SK-N-SH treated with all-trans-retinoic acid at 6 μM for 48 hours (cell line): ENCODE results near the gene NSUN4.

ENCODE experiments used
- ATAC-seq: fragments of 200-7000 bp; cut with Tn5 transposase; 3 replicates; pipeline ENCODE4 v1.9.1; 2020; ENCODE audit warnings: mild to moderate bottlenecking, moderate library complexity
- ARNTL ChIP-seq: fragments of 450-650 bp; formaldehyde crosslinking; IDR thresholded peaks from 2 replicates; pipeline ENCODE4 v1.5.0; 2020; ENCODE audit warnings: low read depth, mild to moderate bottlenecking, moderate library complexity, borderline replicate concordance
- GLIS3 ChIP-seq: fragments of 250-450 bp; sonication (Bioruptor Pico); IDR thresholded peaks from 2 replicates; pipeline ENCODE4 v1.5.0; 2020; ENCODE audit warnings: mild to moderate bottlenecking, moderate library complexity
- ISL1 ChIP-seq: fragments of 250-450 bp; sonication (Bioruptor Pico); IDR thresholded peaks from 2 replicates; pipeline ENCODE4 v2.1.2; 2022; ENCODE audit warnings: mild to moderate bottlenecking, moderate library complexity
- OSR1 ChIP-seq: fragments of 250-450 bp; sonication (Bioruptor Pico); IDR thresholded peaks from 2 replicates; pipeline ENCODE4 v1.8.0; 2022; ENCODE audit warnings: moderate library complexity, mild to moderate bottlenecking, inconsistent platforms
- PPARA ChIP-seq: fragments of 250-450 bp; sonication (Bioruptor Pico); IDR thresholded peaks from 2 replicates; pipeline ENCODE4 v1.5.0; 2020; ENCODE audit warnings: mild to moderate bottlenecking, borderline replicate concordance
- RARB ChIP-seq: fragments of 250-450 bp; sonication (Bioruptor Pico); IDR thresholded peaks from 2 replicates; pipeline ENCODE4 v1.8.0; 2021; ENCODE audit warnings: mild to moderate bottlenecking, moderate library complexity
- SNAI2 ChIP-seq: fragments of 250-450 bp; sonication (Bioruptor Pico); IDR thresholded peaks from 2 replicates; pipeline ENCODE4 v1.5.0; 2020; ENCODE audit warnings: mild to moderate bottlenecking, moderate library complexity
- TCF4 ChIP-seq: fragments of 250-450 bp; sonication (Bioruptor Pico); IDR thresholded peaks from 2 replicates; pipeline ENCODE4 v1.8.0; 2021; ENCODE audit warnings: mild to moderate bottlenecking, moderate library complexity, borderline replicate concordance
- TOX ChIP-seq: fragments of 250-450 bp; sonication (Bioruptor Pico); IDR thresholded peaks from 2 replicates; pipeline ENCODE4 v1.8.0; 2021; ENCODE audit warnings: mild to moderate bottlenecking, moderate library complexity, borderline replicate concordance
- ZC3H10 ChIP-seq: fragments of 250-450 bp; sonication (Bioruptor Pico); IDR thresholded peaks from 2 replicates; pipeline ENCODE4 v1.5.1; 2021; ENCODE audit warnings: mild to moderate bottlenecking, moderate library complexity
- ZFP3 ChIP-seq: fragments of 250-450 bp; sonication (Bioruptor Pico); IDR thresholded peaks from 2 replicates; pipeline ENCODE4 v1.5.0; 2020; ENCODE audit warnings: mild to moderate bottlenecking, moderate library complexity
- ZFP30 ChIP-seq: fragments of 450-650 bp; formaldehyde crosslinking; IDR thresholded peaks from 2 replicates; pipeline ENCODE4 v1.5.0; 2022; ENCODE audit warnings: mild to moderate bottlenecking, moderate library complexity
- ZNF565 ChIP-seq: fragments of 450-650 bp; formaldehyde crosslinking; conservative IDR thresholded peaks from 2 replicates; pipeline ENCODE4 v1.5.0; 2020; ENCODE audit warnings: low read depth, mild to moderate bottlenecking, moderate library complexity
- ZNF8 ChIP-seq: fragments of 450-650 bp; formaldehyde crosslinking; IDR thresholded peaks from 2 replicates; pipeline ENCODE4 v1.5.0; 2020; ENCODE audit warnings: mild to moderate bottlenecking, moderate library complexity
- TF ChIP-seq, protein P1 (sequence below): fragments of 250-450 bp; sonication (Bioruptor Pico); IDR thresholded peaks from 2 replicates; pipeline ENCODE4 v1.5.0; 2020; ENCODE audit warnings: mild to moderate bottlenecking, moderate library complexity
- TF ChIP-seq, protein P2 (sequence below): fragments of 250-450 bp; sonication (Bioruptor Pico); IDR thresholded peaks from 2 replicates; pipeline ENCODE4 v1.8.0; 2021; ENCODE audit warnings: low read depth, mild to moderate bottlenecking, moderate library complexity, borderline replicate concordance
- TF ChIP-seq, protein P3 (sequence below): fragments of 250-450 bp; sonication (Bioruptor Pico); IDR thresholded peaks from 2 replicates; pipeline ENCODE4 v1.5.1; 2020; ENCODE audit warnings: low read depth, mild to moderate bottlenecking, moderate library complexity
- TF ChIP-seq, protein P4 (sequence below): fragments of 250-450 bp; sonication (Bioruptor Pico); IDR thresholded peaks from 2 replicates; pipeline ENCODE4 v1.8.0; 2020; ENCODE audit warnings: mild to moderate bottlenecking, moderate library complexity, borderline replicate concordance

The NSUN4 gene

DNA sequence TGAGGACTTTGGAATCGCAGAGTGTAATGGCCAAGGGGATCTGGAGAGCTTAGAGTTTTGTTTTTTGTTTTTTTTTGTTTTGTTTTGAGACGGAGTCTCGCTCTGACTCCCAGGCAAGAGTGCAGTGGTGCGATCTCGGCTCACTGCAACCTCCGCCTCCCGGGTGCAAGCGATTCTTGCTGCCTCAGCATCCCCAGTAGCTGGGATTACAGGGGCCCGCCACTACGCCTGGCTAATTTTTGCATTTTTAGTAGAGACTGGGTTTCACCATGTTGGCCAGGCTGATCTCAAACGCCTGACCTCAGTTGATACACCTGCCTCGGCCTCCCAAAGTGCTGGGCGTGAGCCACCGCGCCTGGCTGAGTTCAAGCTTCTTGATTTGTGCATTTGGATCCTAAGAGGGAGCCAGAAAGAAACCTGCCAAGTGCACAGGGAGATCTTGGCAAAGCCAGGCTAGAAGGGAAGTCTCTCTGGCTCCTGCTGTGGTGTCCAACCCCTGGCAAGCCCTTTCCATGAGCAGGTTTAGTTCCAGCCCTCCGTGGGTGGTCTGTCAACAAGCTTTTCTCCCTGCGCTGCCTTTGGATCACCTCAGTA is 54.4 kb downstream of the NSUN4 start:
- TF ChIP-seq TOX (CRISPR knock-in tag) (no peak), ZNF565 (CRISPR knock-in tag) (no peak), ZFP30 (CRISPR knock-in tag) (no peak), ZFP3 (no peak), RARB (CRISPR knock-in tag) (no peak), ZC3H10 (CRISPR knock-in tag) (no peak), ZNF8 (CRISPR knock-in tag) (no peak), ARNTL (no peak), PPARA (CRISPR knock-in tag) (no peak), ISL1 (CRISPR knock-in tag) (no peak), OSR1 (CRISPR knock-in tag) (no peak), SNAI2 (CRISPR knock-in tag) (no peak)
- TF ChIP-seq, protein P1, sequence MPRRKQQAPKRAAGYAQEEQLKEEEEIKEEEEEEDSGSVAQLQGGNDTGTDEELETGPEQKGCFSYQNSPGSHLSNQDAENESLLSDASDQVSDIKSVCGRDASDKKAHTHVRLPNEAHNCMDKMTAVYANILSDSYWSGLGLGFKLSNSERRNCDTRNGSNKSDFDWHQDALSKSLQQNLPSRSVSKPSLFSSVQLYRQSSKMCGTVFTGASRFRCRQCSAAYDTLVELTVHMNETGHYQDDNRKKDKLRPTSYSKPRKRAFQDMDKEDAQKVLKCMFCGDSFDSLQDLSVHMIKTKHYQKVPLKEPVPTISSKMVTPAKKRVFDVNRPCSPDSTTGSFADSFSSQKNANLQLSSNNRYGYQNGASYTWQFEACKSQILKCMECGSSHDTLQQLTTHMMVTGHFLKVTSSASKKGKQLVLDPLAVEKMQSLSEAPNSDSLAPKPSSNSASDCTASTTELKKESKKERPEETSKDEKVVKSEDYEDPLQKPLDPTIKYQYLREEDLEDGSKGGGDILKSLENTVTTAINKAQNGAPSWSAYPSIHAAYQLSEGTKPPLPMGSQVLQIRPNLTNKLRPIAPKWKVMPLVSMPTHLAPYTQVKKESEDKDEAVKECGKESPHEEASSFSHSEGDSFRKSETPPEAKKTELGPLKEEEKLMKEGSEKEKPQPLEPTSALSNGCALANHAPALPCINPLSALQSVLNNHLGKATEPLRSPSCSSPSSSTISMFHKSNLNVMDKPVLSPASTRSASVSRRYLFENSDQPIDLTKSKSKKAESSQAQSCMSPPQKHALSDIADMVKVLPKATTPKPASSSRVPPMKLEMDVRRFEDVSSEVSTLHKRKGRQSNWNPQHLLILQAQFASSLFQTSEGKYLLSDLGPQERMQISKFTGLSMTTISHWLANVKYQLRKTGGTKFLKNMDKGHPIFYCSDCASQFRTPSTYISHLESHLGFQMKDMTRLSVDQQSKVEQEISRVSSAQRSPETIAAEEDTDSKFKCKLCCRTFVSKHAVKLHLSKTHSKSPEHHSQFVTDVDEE (CRISPR knock-in tag), result no peak
- TF ChIP-seq, protein P2, sequence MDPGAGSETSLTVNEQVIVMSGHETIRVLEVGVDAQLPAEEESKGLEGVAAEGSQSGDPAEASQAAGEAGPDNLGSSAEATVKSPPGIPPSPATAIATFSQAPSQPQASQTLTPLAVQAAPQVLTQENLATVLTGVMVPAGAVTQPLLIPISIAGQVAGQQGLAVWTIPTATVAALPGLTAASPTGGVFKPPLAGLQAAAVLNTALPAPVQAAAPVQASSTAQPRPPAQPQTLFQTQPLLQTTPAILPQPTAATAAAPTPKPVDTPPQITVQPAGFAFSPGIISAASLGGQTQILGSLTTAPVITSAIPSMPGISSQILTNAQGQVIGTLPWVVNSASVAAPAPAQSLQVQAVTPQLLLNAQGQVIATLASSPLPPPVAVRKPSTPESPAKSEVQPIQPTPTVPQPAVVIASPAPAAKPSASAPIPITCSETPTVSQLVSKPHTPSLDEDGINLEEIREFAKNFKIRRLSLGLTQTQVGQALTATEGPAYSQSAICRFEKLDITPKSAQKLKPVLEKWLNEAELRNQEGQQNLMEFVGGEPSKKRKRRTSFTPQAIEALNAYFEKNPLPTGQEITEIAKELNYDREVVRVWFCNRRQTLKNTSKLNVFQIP (CRISPR knock-in tag), result no peak
- TF ChIP-seq, protein P3, sequence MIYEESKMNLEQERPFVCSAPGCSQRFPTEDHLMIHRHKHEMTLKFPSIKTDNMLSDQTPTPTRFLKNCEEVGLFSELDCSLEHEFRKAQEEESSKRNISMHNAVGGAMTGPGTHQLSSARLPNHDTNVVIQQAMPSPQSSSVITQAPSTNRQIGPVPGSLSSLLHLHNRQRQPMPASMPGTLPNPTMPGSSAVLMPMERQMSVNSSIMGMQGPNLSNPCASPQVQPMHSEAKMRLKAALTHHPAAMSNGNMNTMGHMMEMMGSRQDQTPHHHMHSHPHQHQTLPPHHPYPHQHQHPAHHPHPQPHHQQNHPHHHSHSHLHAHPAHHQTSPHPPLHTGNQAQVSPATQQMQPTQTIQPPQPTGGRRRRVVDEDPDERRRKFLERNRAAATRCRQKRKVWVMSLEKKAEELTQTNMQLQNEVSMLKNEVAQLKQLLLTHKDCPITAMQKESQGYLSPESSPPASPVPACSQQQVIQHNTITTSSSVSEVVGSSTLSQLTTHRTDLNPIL, result no peak
- TF ChIP-seq, protein P4, sequence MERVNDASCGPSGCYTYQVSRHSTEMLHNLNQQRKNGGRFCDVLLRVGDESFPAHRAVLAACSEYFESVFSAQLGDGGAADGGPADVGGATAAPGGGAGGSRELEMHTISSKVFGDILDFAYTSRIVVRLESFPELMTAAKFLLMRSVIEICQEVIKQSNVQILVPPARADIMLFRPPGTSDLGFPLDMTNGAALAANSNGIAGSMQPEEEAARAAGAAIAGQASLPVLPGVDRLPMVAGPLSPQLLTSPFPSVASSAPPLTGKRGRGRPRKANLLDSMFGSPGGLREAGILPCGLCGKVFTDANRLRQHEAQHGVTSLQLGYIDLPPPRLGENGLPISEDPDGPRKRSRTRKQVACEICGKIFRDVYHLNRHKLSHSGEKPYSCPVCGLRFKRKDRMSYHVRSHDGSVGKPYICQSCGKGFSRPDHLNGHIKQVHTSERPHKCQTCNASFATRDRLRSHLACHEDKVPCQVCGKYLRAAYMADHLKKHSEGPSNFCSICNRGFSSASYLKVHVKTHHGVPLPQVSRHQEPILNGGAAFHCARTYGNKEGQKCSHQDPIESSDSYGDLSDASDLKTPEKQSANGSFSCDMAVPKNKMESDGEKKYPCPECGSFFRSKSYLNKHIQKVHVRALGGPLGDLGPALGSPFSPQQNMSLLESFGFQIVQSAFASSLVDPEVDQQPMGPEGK, result no peak
- ATAC-seq, result no peak

DNA sequence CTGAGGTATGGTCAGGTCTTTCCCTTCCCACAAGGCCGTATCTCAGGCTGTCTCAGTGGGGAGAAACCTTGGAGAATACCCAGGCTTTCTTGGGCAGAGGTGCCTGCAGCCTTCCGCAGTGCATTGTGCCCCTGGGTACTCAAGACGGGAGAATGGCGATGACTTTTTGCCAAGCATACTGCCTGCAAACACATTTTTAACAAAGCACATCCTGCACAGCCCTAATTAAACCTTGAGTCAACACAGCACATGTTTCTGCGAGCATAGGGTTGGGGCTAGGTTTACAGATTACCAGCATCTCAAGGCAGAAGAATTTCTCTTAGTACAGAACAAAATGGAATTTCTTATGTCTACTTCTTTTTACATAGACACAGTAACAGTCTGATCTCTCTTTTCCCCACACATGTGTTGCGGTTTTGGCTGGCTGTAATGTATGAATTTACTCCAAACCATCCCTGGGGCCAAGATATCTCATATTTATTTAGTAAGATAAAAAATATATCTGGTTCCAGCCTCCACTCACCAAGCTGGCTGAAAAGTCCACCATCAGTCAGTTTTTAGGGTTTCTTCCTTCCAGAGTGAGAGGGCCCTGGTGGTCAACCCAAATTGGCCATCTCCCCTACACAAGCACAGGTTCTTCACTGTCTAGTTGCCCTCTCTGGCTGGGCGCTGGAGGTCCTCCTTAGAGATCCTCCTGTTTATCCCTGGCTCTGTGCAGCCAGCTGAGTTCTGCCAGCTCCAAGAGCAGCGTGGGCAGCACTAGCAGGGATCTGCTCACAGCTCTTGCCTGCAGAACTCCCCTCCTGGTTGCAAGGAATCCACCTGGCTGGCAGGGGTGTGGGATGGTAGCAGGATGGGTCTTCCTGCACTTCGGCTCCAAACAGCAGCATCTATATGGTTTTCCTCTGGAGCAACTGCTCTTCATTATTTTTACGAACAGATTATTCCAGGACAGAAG is 56.1 kb downstream of the NSUN4 start:
- no peak for ATAC-seq
- TF ChIP-seq OSR1 (CRISPR knock-in tag) (no peak), RARB (CRISPR knock-in tag) (no peak)

DNA sequence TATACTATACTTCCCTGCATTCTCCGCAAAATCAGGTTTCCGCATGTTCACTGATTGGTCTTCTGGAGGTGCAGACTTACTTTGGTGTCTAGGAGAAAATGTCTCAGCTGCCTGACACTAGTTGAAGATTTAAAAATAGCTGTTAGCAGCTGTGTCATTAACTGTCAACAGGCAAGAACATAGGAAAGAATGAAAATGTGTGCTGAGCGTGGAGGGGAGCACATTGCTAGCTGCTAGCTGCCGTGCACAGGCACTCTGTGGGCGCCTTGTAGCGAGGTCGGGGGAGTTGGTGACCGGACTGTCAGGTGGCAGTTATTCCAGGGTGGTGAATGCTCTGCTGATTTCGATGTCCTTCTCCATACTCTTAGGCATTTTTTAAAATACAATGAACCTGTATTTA is 58.7 kb downstream of the NSUN4 start:
- TF ChIP-seq ZNF8 (CRISPR knock-in tag) (no peak), PPARA (CRISPR knock-in tag) (no peak), ZC3H10 (CRISPR knock-in tag) (no peak), SNAI2 (CRISPR knock-in tag) (no peak), OSR1 (CRISPR knock-in tag) (no peak), RARB (CRISPR knock-in tag) (no peak), GLIS3 (no peak), TCF4 (no peak), ARNTL (no peak)
- TF ChIP-seq, protein P1 (CRISPR knock-in tag), result no peak
- TF ChIP-seq, protein P4, result no peak
- no peak for ATAC-seq
